HG03196 (cell line): ENCODE results near the gene MARCKS.
A peak's percentile ranks its signal among the peaks of the same experiment; 100 is the strongest.
"Not testable (repeated sequence)": the region's sequence is repeated elsewhere in the genome, so short reads cannot be mapped to it uniquely, and the experiment has no call there.

ENCODE experiments used
- ATAC-seq: cut with Tn5 transposase; IDR thresholded peaks from one replicate; pipeline ENCODE4 v1.9.1; 2021; ENCODE audit not compliant: unreplicated experiment

The MARCKS gene

GRCh38 chr6:113882336-113883022, 25.3 kb downstream of the MARCKS start:
- no peak for ATAC-seq

- no peak for ATAC-seq
These were observed 26.9 kb downstream of the MARCKS start for GRCh38 chr6:113884011-113884410.

DNA sequence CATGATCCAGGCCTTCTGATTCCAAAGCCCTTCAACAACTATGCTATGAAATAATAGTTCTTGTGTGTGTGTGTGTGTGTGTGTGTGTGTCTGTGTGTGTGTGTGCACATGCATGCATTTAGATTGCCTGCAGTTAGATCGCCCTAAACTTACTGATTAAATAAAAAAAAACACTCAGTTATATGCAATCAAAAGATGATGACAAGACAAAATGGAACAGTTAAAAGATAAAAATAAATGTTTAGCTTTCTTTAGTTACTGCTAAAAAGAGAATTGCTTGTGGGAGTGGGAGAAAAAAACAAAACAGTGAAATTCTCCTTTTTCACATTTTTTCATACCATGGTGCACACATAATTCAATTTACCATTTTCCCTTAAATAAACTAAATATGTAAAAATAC, 29.4 kb downstream of the MARCKS start:
- no peak for ATAC-seq

GRCh38 chr6:113888493-113888892, 31.3 kb downstream of the MARCKS start:
- ATAC-seq, result no peak

DNA sequence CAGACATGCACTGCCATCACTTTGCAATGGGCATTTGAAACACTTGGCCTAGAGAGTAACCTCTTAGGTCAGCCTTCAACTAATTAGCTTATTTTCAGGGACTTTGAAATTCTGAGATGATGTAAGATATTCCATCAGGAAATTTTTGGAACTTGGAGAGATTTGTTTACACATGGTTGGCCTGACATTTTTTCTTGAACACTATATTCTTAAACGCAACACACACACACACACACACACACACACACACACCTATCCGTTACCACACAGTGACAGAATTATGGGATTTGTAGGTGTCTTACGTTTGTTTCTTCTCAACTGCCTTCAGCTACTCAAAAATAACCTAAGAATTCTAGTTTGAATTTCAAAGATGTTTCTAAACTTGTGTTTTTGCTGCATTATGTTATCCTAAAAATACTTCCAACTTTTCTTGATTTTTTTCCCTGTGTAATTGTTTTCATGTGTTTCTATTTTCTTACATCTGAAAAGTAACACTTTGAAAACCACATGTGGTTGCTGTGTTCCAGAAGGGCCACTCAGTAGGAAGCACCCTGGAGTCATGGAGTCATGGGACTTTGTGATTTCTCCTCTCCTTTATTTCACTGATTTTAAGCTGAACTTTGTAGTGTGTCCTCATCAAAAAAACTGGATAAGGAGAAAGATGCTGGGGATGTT, 31.9 kb downstream of the MARCKS start:
- no peak for ATAC-seq

GRCh38 chr6:113893451-113893850, 36.3 kb downstream of the MARCKS start:
- no peak for ATAC-seq

GRCh38 chr6:113893866-113894265, 36.7 kb downstream of the MARCKS start:
- ATAC-seq, result no peak

DNA sequence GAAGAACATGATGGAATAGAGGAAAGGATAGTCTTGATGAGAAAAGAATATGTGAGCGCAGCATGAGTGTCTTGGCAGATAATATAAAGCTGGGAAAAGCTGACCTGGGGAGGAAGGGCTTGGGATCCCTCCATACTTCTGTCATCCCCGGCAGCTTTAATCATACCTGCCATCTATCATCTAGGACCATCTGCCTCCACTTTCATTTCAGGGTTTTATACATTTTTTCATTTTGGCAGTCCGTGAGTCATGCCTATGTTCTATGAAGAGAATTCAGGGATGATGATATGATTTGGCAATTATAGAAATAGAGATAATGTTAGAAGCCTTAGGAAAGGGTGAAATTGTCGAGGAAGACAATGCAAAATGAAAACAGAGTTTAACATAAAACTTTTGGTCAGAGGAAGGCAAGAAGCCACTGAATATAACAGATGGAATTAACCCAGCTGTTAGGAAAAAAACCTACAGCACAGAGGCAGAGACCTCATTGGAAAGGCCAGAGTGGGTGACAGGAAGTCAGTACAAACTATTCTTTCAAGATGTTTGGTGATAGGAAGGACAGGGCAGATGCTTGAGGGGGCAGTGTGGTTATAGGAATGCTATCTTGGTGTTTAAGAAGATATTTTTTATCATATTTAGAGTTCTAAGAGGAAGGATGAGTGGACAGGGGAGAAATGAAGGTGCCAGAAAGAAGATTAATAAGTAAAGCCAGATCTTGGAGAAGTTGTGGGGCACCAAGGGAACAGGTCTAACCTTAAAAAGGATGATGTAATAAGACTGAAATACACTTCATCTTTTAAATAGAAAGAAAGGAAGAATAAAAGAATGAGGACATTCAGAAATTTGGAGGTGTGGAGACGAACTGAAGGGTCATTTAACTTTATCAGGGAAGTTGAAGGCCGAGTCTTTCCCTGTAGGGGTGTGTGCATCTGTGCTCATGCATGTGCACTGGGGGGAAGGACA, 37.8 kb downstream of the MARCKS start:
- no peak for ATAC-seq

DNA sequence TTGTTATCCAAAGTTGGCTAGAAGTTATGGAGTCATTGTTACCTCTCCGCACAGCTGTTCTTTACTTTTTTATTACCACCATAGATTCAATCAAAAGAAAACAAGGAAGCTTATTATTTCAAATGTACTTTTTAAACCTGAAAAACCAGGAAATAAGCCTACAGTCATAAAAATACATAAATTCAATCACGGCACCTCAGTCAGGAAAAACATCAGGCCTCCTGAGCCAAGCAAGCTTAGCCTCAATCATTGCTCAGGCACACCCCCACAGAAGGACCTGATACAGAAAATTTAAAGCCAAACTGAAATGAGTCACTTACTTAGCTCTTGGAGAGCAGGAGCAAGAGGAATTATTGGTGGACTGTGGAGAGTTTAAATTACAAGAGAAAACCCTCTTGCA, 44.3 kb downstream of the MARCKS start:
- no peak for ATAC-seq

- ATAC-seq, result no peak
These were observed 46.7 kb downstream of the MARCKS start for GRCh38 chr6:113903666-113904330.

DNA sequence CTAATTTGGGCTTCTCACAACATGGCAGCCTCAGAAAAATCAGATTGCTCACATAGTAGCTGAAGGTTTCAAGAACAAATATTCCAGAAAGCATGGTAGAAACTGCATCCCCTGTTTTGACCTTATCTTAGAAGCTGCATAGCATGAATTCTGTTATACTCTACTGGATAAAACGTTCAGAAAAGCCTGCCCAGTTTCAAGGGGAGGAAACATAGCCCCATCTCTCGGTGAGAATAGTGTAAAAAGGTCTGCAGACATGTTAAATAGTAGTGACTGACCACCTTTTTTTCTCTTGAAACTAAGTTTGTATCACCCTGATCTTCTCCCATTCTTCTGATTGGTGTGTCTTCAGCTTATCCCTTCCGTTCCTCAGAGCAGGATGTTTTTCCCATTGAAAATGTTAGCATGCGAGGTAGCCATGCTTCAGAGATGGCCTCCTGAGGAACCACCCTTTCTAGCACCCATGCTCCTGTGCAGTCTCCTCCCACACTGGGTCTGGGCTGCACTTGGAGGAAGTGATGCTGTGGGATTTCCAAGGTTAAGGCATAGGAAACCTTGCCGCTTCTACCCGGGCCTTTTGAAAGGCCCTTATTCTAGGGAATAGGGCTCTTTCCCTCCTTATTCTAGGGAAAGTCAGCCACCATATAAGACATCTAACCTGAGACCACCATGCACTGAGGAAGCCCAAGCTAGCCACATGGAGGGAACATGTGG, 50.1 kb downstream of the MARCKS start:
- ATAC-seq, result no peak

DNA sequence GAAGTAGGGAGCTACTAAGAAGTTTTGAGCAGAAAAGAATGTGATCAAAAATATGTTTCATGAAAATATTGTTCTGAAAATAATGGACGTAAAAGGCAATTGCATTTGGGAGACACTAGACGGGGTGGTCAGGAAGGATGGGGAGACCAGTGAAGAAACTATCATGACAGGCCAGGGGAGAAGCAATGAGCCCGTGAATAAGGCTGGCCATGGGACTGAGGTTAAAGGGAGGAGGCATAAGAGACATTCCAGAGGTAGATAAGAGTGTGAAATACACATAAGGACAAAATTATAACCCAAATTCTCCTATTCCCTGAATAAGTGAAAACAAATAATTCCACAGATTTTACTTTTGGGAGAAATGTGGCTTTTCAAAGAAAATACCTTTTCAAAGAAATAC, 51.7 kb downstream of the MARCKS start:
- ATAC-seq, result no peak

- ATAC-seq, result peak; percentile 49
These were observed 52.2 kb downstream of the MARCKS start for GRCh38 chr6:113909224-113909856.

- ATAC-seq, result not testable (repeated sequence)
These were observed 53.1 kb downstream of the MARCKS start for GRCh38 chr6:113910285-113910684.
